GM04504 (cell line): ENCODE results near the gene ETV4.
A peak's percentile ranks its signal among the peaks of the same experiment; 100 is the strongest.

Experiments
- DNase-seq: peaks from one replicate; pipeline ENCODE4 v3.0.0-alpha.2; 2012; ENCODE audit warnings: low read depth

Gene ETV4

DNA sequence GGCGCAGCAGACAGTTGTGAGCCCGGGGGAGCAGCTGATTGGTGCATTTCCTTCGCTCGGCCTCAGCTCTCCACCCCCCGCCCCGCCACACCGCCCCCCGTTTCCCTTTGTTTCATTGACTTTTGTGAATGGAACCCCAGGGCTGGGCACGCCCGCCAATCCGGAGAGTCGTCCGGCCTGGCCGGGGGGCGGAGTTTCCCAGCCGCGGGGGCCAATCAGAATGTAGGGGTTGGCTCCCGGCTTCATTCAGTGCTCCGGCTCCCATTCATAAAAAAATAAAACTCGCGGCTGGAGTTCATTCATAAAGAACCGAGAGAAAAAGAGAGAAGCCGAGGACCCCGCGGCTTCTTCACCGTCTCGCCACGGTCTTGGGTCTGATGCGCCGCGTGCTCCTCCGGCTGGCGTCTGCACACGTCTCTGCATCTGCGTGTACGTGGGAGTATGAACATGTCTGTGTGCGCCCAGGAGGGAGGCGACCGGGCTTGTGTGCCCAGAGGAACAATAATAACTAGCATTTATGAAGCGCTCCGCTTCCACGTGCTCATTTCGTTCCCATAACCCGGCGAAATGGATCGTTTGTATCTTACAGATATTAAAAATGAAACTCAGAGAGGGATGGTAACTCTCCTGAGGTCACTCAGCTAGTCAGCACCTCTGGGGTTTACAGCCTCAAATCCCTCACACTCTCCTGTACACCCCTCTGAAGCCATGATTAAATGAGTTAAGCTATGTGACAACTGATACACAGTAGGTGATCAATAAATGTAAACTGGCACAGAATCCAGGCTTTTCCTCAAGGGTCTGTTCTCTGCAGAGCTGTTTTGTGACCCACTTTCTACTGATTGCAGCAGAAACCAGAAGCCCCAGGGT, at the start of gene ETV4:
TSS of gene ETV4 (minus strand) at position 22 of the 870 bp plus-strand sequence. CDS start 723 bp downstream, outside the sequence.
- DNase-seq = peak; percentile 76

DNA sequence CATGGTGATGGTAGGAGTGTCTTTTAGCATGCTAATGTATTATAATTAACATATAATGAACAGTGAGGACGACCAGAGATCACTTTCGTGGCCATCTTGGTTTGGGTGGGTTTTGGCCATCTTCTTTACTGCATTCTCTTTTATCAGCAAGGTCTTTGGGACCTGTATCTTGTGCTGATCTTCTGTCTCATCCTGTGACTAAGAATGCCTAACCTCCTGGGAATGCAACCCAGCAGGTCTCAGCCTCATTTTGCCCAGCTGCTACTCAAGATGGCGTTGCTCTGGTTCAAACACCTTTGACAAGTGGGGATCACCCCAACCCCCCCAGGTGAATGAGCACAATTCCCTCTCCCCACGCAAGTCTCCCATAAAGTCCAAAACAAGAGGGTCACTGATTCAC, 49.3 kb upstream of the ETV4 start:
- no peak for DNase-seq

DNA sequence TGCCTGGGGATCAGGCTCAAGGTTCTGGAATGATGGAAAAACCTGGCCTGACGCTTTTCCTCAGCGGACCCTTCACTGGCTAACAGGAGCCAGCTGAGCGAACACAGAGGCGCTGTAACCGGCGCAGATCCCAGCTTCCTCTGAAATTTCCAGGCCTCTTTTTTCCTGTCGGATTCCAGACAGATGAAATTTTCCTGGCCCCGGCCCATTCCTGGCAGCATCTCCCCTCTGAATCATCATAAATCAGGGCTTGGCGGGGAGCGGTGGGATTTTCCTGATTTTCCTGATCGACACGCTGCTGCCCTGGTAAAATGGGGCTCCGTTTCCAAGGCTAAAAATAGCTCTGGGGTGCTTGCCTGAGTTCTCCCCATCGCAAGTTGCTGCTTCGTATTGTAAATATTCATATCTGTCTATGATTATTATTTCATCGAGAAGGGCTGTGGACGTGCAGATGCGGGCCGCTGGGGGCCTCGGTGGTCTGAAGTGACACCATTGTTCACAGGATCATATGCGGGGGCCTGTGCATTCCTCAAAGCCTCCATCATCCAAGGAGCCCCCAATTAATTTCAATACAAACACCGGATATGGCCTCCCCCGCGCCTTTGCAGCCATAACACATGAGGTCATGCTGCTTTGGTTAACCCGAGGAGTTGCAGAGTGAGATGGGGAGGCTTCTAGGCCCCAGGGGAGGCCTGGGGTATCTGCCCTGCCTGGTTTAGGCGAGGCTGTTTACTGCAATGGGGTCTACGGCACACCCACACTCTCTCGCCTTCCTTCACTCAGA, 45.8 kb upstream of the ETV4 start:
- peak; percentile 56 for DNase-seq

DNA sequence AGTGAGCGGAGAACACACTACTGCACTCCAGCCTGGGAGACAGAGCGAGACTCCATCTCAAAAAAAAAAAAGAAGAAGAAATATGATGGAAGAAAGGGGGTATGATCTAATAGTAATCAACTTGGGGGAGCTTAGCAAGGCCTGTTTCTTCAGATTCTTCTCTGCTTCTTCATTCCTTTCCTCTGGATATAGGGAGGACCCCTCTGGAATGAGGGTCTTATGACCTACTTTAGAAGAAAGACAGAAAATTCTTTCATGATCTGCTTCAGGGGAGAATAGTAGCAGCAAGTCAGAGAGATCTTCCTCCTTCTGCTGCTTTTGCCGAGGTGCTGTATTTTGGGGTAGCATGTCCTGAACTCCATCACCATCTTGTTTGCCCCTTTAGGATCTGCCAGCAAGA, 44.9 kb upstream of the ETV4 start:
- no peak for DNase-seq

DNA sequence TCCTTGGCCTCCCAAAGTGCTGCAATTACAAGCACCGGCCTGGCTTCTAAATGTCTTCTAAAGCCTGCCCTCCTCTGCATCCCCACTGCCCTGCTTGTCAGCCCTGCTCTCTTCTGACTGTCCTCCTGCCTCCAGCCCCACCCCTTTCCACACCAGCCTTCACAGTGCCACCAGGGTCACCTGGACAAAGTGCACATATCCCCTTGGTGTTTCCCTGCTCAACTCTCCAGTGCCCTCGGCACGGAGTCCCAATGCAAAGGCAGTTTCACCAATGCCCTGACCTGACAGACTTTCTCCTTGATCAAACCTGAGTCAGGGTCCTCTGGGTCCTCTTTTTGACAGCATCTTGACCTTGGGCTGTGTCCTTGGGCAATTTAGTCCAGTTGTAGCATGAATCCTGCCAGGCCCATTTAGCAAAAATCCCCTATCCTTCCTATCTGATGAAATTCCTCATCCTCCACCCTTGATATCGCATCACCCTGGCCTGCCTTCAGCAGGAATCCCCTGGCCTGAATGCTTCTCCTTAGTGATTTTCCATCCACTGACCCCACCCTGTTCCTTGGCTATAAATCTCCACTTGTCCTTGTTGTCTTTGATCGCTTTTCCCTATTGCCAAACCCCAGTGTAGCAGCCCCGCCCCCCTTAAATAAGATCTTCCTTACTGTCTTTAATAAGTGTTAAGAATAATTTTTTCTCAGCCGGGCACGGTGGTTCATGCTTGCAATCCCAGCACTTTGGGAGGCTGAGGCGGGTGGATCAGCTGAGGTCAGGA, 42.7 kb upstream of the ETV4 start:
- DNase-seq = no peak

DNA sequence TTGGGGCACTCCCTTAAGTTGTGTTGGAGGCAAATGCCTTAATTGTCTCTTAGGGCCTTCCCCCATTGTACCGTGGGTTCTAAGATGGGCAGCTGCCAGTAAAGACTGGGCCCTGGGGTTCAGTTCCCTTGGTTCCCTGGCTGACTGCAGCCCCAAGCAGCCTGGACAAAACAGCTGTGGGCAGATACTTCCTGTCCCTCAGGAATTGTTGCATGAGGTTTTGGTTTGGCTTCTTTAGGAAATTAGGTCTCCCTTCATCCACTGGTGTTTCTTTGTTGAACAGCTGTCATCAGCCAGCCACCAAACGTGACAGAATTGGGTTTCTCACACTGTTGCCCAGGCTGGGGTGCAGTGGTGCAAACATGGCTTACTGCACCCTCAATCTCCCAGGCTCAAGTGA, 42.0 kb upstream of the ETV4 start:
- no peak for DNase-seq

DNA sequence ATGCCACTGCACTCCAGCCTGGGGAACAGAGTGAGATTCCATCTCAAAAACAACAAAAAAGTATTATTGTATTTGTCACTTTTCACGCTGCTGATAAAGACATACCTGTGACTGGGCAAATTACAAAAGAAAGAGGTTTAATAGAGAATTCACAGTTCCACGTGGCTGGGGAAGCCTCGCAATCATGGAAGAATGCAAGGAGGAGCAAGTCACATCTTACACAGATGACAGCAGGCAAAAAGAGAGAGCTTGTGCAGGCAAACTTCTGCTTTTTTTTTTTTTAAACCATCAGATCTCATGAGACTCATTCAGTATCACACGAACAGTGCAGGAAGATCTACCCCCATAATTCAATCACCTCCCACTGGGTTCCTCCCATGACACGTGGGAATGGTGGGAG, 41.5 kb upstream of the ETV4 start:
- DNase-seq = no peak

DNA sequence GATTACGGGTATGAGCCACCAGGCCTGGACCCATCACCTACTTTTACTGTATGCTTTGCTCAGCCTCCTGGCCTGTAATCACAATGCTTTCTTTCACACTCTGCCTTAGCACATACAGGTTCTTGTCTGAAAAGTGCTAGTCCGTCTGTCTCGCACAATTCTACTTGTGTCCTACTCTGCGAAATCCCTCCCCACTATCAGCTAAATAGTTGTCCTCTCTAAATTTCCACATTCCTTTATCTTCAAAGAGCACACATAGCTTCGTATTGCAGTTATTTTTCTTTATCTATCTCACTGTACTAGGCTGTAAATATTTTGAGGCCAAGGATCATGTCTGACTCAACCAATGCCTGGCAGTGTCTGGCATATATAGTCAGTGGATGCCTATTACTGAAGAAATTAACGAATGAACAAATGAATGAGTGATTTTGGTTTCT, 38.5 kb upstream of the ETV4 start:
- no peak for DNase-seq

DNA sequence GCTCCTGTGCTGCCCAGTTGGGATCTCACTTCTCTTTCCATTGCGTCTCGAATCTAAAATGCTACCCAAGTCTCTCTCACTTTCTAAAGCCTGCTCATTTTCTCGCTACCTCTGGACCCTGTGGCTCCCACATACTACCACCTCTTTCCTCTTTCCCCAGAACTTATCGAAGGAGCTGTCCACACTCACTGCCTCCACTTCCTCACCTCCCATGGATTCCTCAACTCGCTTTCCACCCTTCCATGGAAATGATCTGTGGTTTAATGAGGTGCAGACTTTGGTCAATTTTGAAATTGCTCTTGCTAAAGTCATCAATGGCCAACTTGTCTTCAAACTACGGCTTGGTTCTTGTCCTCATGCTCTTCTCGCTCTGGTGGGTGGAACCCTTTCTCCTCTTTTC, 37.2 kb upstream of the ETV4 start:
- DNase-seq = no peak

DNA sequence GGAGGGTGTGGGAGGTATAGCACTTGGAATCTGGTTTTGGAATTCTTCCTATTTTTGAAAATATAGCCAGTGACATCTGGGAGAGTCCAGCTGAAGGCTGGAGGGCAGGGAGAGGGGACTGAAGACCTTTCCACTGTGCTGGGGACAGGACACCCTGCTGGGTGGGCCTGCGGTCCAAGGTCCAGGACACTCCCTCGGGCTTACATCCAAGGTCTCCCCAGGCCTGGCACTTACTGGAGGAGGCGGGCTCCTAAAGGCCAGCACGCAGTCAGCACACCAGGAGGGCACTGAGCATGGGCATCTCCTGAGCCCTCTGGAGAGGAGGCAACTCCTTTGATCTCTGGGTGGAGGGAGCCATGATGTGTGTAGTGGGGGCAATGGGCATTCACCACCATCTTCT, 35.5 kb upstream of the ETV4 start:
- no peak for DNase-seq

DNA sequence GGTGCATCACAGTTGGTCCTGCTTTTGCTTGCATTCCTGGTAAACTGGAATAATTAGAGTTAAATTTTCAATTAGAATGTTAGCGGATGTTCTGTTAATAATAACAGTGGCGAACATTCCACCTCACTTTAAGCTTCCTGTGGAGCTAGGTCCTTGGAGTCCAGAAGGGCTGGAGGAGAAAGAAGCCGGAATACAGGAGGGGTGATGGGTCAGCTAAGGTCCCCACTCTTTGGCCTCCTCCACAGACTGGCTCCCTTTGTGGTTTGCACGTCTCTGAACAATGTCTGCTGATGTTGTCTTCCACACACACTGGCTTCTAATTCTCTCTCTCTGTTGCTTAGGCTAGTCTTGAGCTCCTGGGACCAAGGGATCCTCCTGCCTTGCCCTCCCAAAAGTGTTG, 35.0 kb upstream of the ETV4 start:
- no peak for DNase-seq

DNA sequence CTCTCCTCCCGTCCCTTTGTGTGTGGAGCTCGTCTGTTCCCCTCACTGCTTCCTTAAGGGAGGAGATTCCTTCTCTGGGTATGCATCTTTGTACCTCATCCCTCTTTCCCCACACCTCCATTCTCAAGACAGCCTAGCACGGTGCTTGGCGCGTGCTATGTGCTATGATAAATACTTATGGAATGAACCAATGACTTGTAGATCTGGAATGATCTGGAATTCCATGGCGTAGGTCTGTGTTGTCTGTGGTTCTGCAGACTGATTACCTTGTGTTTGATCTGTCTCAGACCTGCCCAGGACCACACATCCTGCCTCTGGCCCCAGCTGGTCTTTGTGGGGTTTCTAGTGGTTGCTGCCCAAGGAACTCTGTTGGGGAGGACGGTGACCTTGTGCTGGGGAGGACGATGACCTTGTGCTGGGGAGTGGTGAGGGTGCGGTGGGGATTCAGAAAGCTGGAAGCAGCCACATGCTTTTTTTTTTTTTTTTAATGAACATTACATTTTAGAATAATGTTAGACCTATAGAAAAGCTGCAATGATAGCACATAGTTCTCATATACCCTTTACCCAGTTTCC, 33.5 kb upstream of the ETV4 start:
- DNase-seq = peak; percentile 40

DNA sequence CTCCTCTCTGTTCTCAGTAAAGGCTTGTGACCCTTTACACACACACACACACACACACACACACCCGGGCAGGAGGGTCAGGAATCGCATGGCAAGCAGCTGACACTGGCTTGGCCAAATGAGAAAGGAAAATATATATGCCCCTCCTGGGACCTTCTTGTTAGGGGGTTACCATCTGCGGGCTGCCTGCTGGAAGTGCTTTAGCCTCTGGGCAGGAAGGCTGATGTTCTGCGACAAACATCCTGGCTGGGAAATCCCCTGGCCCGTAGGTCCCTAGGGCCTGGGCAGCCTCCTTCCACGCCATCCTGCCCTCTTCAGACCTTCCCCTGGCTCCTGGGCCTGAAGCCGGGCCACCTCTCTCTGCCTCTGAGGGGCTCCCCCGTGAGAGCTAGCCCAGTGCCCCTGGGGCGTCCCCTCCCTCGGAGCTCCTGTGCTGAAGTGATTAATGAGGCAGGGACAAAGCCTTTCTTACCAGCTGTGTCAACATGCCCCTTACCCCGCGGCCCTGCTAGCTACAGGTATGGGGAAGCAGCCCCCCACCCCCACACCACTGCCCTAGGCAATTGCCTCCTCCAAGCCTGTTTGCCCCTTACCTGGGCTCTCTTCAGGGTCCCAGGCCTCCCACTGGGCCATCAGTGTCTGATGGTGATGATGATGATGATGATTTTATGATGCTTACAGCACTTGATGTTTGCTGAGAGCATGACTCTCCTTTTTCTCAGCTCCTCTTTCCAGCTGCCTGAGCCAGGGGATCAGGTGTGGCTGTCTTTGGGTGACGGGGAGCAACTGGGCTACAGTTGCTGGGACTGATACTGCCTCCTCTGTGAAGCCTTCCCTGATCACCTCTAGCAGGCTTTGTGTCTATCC, 32.8 kb upstream of the ETV4 start:
- DNase-seq = peak; percentile 40

DNA sequence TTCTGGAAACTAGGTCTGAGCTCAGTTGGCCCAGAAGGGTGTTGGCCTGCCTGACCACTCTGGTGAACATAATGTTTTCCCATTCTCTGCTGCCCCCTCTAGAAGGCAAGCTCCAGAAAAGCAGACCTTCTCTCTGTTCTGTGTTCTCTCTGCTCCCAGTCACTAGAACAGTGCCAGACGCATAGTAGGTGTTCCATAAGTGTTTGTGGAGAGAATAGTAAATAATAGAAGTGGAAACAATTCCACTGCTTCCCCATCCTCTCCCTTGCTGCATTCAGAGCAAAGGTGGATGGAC, 32.2 kb upstream of the ETV4 start:
- DNase-seq = no peak

DNA sequence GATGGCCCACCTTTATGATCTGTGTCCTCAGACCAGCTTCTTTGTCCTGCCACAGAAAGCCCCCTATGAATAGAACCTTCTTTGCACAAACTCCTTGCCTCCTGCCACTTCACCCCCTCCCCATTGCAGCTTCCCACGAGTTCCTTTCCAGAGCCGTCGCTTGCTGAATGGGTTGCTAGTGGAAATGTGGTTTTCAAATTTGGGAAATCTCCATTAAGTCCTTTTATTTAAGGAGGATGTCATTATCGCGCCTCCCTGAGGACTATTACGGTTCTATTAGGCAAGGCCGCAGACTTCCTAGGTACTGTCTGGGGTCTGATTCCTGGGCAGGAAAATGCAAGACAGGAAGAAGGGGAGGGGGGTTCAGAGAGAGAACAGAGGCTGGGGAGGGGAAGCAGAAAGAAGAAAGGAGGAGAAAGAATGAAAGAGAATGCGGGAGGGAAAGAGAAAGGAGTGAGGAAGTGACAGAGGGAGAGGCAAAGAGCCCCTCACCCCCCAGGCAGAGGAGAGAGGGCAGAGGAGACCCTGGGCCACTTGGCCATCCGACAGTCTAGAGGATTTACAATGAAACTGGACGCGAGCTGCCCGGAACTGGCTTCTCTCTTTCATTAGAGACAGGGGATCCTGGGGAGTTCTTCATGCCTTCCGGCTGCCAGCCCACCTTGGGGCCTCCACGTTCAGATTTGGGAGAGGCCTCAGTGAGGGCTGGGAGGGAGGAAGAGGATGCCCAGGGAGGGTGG, 31.7 kb upstream of the ETV4 start:
- no peak for DNase-seq

DNA sequence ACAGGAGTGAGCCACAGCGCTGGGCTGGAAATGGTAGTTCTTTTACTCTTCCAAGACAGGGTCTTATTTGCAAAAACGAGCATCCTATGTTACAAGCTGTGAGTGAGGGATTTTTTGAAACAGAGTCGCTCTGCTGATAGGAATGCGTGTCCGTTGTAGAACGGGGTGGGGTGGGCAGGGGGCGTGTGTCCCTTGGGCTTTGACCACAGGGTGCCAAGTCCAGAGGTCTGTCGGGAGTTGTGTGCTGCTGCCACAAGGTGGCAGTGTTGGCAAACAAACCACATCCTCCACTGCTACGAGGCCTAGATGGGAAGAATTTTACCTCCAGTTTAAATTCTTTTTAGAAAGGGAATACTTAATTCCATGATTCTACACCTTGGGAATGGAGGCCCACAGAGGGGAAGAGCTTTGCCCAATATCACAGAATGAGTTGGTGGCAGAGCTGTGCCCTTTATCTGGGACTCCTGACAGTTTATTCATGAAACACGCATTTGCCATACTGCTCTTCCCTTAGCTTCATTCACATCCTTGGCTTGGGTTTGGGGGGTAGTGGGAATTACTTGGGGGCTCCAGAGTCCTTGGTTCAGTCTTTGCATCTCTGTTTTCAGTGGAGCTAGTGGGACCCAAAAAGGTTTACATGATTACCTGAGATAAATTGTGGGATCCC, 30.6 kb upstream of the ETV4 start:
- peak; percentile 40 for DNase-seq

DNA sequence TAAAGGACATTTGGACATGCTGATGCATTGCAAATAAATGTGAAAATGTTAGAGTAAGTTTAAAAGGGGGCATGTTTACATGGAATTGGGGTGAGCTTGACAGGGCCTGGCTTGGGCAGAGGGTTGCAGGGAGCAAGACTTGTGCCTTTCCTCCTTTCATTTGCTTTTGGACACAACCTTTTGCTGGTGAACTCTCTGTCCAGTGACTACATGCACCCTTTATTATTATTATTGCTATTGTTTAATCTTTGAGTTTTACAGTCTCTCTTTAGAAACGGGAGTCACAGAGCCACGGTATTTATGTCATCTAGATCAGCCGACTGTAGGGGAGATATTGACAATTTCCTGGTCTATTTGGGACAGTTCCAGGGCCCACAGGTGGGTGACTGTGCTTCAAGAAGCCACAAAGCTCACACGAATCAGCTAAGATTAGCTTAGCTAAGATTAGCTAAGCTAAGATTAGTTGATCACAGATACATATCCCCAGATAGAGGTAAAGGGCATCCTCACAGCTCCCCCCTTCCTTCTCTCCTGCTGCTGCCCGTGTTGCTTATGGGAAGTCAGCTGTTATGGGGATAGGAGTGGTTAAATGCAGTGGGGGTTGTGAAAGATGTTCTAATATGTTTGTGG, 28.9 kb upstream of the ETV4 start:
- DNase-seq = no peak

DNA sequence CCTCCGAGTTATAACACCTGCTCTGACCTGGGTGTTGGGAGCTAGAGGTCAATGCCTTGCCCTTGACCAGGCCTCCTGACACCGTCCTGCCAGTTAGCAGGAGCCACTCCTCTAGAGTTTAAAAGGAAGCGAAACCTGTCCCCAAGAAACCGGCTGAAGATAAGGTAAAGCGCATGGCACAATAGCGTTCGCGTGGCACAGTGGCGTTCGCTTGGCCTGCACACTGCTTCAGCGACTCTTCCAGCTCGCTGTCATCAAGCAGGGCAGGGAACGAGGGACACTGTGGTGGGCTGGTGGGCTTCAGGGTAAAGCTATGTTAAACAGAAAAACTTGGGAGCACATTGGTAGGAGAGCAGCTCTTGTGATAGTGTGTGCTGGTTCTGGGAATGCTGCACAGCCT, 28.2 kb upstream of the ETV4 start:
- DNase-seq = no peak

DNA sequence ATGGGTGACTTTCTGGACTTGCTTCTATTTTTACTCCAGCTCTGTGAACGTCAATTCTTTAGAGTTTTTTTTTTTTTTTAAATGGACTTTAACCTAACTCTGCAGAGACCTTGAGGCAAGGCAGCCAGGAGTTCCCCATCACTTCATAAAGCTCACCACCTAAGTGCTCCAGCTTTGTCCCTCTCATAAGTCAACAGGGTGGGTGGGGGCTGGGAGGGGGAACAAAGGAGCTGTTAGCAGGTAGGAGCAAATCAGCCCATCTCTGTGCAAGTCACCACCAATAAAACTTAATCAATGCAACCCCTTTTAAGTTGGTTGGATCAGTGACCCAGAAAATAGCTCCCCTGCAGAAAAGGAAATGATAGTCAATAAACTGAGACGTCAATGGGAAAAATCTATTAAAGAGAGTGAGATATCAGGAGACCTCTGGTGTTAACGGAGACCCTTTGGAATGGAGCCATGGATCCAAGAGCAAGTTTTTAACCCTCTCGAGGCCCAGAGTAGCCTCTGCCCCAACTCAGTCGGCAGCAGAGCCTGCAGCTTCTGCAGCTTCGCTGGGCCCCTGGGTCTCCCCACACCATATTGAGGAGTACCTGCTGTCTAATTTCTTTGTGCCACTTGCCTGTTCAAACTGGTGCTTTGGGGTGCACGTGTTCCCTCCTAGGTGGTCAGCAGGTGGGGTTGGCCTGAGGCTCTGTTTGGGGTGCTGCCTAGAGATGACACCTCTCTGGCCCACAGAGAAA, 27.6 kb upstream of the ETV4 start:
- no peak for DNase-seq
